ENCODE data around the gene IRAG1. TPM values are rescaled to one million over a fixed set of nuclear protein-coding genes. Genes with fewer than 3 reads are reported as not detected.
A peak's percentile ranks its signal among the peaks of the same experiment; 100 is the strongest.

The IRAG1 gene
- total and polyA plus RNA-seq, 9 donors = 5.8 to 89.5 (median 29.8) TPM

GRCh38 chr11:10658621-10659338 lies 34.8 kb downstream of the IRAG1 start:
- H3K4me3 ChIP-seq = no peak overlapping the region
- 47 to 71% (median 62%) methylated on average over 6 of the region's 6 CpGs for WGBS, 3 donors
- TF ChIP-seq EP300 (IDR thresholded peaks at IDR 0.05) (no peak), CTCF (IDR thresholded peaks at IDR 0.05) (no peak), POLR2A (IDR thresholded peaks at IDR 0.05) (no peak)
- H3K4me1 ChIP-seq (ENCODE audit: insufficient read depth) = peaks cover 37% of the 10 kb centered on the region
- no peaks in the 10 kb centered on the region for H3K36me3 ChIP-seq
- no peaks in the 10 kb centered on the region for H3K9me3 ChIP-seq
- peak overlapping the region; percentile 27 to 57 for H3K27ac ChIP-seq
- intact Hi-C loops (cut with DNase I) = loop anchor here in 1 of 4 donors (5.0 kb wide), 1 partner anchor 76 kb away; no protein-coding TSS in a partner anchor
- no peaks in the 10 kb centered on the region for H3K27me3 ChIP-seq
- no peak for DNase-seq

GRCh38 chr11:10657308-10658271 lies 36.0 kb downstream of the IRAG1 start:
- H3K4me1 ChIP-seq (ENCODE audit: insufficient read depth) = peaks cover 39% of the 10 kb centered on the region
- intact Hi-C loops (cut with DNase I) = loop anchor here in 2 of 4 donors (2.0 to 5.0 kb wide), 2 partner anchors 75 to 77 kb away; no protein-coding TSS in a partner anchor
- H3K4me3 ChIP-seq = no peak overlapping the region
- no peaks in the 10 kb centered on the region for H3K27me3 ChIP-seq
- H3K36me3 ChIP-seq = no peaks in the 10 kb centered on the region
- peak overlapping the region; percentile 27 to 57 for H3K27ac ChIP-seq
- DNase-seq = peak in 3 of 5 donors; percentile 42 to 53 (median 42)
- WGBS, 3 donors = 12 to 15% (median 15%) methylated on average over 20 of the region's 20 CpGs
- TF ChIP-seq POLR2A (IDR thresholded peaks at IDR 0.05) (no peak), CTCF (IDR thresholded peaks at IDR 0.05) (no peak), EP300 (IDR thresholded peaks at IDR 0.05) (no peak)
- H3K9me3 ChIP-seq = no peaks in the 10 kb centered on the region

- intact Hi-C loops (cut with DNase I) = loop anchor here in 2 of 4 donors (2.0 to 5.0 kb wide), 2 partner anchors 74 to 79 kb away; no protein-coding TSS in a partner anchor
- no peak overlapping the region for H3K27ac ChIP-seq
- no peak for DNase-seq
- H3K9me3 ChIP-seq = no peaks in the 10 kb centered on the region
- H3K27me3 ChIP-seq = no peaks in the 10 kb centered on the region
- no peak for TF ChIP-seq POLR2A (IDR thresholded peaks at IDR 0.05)
- no peak for TF ChIP-seq EP300 (IDR thresholded peaks at IDR 0.05)
- TF ChIP-seq CTCF (IDR thresholded peaks at IDR 0.05) = no peak
- WGBS, 3 donors = 34 to 38% (median 37%) methylated on average over 6 of the region's 6 CpGs
- H3K4me1 ChIP-seq (ENCODE audit: insufficient read depth) = peaks cover 39% of the 10 kb centered on the region
- H3K36me3 ChIP-seq = no peaks in the 10 kb centered on the region
- no peak overlapping the region for H3K4me3 ChIP-seq
These were observed 37.5 kb downstream of the IRAG1 start for GRCh38 chr11:10655943-10656576.

GRCh38 chr11:10655227-10655626 lies 38.3 kb downstream of the IRAG1 start:
- peaks cover 39% of the 10 kb centered on the region for H3K4me1 ChIP-seq (ENCODE audit: insufficient read depth)
- H3K9me3 ChIP-seq = no peaks in the 10 kb centered on the region
- H3K27me3 ChIP-seq = no peaks in the 10 kb centered on the region
- intact Hi-C loops (cut with DNase I) = loop anchor here in 1 of 4 donors (5.0 kb wide), 1 partner anchor 73 kb away; no protein-coding TSS in a partner anchor
- no peak for TF ChIP-seq EP300 (IDR thresholded peaks at IDR 0.05)
- TF ChIP-seq CTCF (IDR thresholded peaks at IDR 0.05) = no peak
- no peak for TF ChIP-seq POLR2A (IDR thresholded peaks at IDR 0.05)
- no peak for DNase-seq
- 50 to 55% (median 53%) methylated on average over 4 of the region's 4 CpGs for WGBS, 3 donors
- H3K4me3 ChIP-seq = no peak overlapping the region
- H3K27ac ChIP-seq = no peak overlapping the region
- H3K36me3 ChIP-seq = no peaks in the 10 kb centered on the region

All from ovary (tissue), 9 donors.